Measurements from ENCODE around the gene KTN1.

GRCh38 chr14:55645145-55645544, 65.1 kb downstream of the KTN1 start:
- TF ChIP-seq, protein P1, sequence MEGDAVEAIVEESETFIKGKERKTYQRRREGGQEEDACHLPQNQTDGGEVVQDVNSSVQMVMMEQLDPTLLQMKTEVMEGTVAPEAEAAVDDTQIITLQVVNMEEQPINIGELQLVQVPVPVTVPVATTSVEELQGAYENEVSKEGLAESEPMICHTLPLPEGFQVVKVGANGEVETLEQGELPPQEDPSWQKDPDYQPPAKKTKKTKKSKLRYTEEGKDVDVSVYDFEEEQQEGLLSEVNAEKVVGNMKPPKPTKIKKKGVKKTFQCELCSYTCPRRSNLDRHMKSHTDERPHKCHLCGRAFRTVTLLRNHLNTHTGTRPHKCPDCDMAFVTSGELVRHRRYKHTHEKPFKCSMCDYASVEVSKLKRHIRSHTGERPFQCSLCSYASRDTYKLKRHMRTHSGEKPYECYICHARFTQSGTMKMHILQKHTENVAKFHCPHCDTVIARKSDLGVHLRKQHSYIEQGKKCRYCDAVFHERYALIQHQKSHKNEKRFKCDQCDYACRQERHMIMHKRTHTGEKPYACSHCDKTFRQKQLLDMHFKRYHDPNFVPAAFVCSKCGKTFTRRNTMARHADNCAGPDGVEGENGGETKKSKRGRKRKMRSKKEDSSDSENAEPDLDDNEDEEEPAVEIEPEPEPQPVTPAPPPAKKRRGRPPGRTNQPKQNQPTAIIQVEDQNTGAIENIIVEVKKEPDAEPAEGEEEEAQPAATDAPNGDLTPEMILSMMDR (IDR thresholded peaks at IDR 0.05), result no peak
- no peak for TF ChIP-seq POLR2A (IDR thresholded peaks at IDR 0.05)
